GM12874 (cell line): ENCODE data around the gene PIK3R6.

Source experiments
- CTCF ChIP-seq: IDR thresholded peaks from 2 replicates; pipeline ENCODE4 v1.5.1; 2011; ENCODE audit warnings: low read depth, mild to moderate bottlenecking, control low read depth, low read length, moderate library complexity; ENCODE audit not compliant: insufficient read depth

Gene PIK3R6

GRCh38 chr17:8877984-8878383 lies 10.5 kb upstream of the PIK3R6 start:
- TF ChIP-seq CTCF = no peak

- no peak for TF ChIP-seq CTCF
Observed at GRCh38 chr17:8875957-8876356, 8.5 kb upstream of the PIK3R6 start.

GRCh38 chr17:8875436-8875835 lies 8.0 kb upstream of the PIK3R6 start:
- TF ChIP-seq CTCF = no peak

- no peak for TF ChIP-seq CTCF
Observed at GRCh38 chr17:8873801-8874715, 6.6 kb upstream of the PIK3R6 start.

GRCh38 chr17:8872705-8873435 lies 5.4 kb upstream of the PIK3R6 start:
- TF ChIP-seq CTCF = no peak

GRCh38 chr17:8872036-8872704 lies 4.7 kb upstream of the PIK3R6 start:
- TF ChIP-seq CTCF = no peak

- no peak for TF ChIP-seq CTCF
Observed at GRCh38 chr17:8871081-8871581, 3.7 kb upstream of the PIK3R6 start.
